GM12892 (cell line): ENCODE data around the gene HUNK.

ENCODE experiments used
- POLR2A ChIP-seq: IDR thresholded peaks from 2 replicates; pipeline ENCODE4 v1.6.1; 2011; ENCODE audit warnings: low read depth, low read length, control low read depth
- POLR2AphosphoS5 ChIP-seq: IDR thresholded peaks from 2 replicates; pipeline ENCODE4 v1.6.1; 2011; ENCODE audit warnings: low read depth, low read length, control low read depth
- TAF1 ChIP-seq: IDR thresholded peaks from 2 replicates; pipeline ENCODE4 v1.6.1; 2011; ENCODE audit warnings: low read depth, mild to moderate bottlenecking, control low read depth, low read length, borderline replicate concordance

DNA sequence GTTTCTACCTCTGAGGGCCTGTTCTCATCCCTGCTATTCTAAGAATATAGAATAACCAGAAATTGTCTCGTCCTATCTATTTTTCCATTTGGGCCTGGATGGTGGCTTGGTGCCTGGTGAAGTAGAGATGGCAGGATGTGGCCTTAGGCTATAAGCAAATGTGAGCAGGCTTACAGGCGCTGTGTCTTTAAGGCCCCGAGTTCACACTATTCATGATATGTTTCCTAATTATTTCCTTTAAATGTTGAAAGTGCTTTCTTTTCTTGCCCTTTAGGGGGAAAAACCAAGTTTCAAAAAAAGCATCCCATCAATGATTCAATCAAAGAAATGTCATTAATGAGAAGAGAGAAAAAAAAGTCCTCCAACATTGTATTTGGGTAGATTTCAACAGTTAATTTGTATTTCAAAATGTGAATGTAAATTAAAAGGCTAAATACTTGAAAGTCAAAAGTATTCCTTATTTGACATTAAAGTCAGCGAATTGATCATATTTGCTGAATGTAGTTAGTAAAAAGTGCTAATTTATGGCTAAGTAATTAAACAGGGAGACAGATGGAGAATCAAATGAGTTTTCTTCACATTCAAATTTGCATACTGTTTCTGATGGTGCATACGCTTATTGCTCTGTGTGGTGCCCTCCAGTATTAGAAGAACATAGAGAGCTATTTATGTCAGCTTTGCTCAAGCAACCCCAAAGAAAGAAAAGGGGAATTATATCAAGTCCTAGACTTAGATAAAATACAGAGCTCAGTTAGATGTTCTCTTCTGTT lies 34.0 kb upstream of the HUNK start:
- TF ChIP-seq POLR2A (no peak), POLR2AphosphoS5 (no peak), TAF1 (no peak)
